Measurements from ENCODE around the gene OR4X1.
"Not testable (repeated sequence)": the region's sequence is repeated elsewhere in the genome, so short reads cannot be mapped to it uniquely, and the experiment has no call there.

Gene OR4X1

DNA sequence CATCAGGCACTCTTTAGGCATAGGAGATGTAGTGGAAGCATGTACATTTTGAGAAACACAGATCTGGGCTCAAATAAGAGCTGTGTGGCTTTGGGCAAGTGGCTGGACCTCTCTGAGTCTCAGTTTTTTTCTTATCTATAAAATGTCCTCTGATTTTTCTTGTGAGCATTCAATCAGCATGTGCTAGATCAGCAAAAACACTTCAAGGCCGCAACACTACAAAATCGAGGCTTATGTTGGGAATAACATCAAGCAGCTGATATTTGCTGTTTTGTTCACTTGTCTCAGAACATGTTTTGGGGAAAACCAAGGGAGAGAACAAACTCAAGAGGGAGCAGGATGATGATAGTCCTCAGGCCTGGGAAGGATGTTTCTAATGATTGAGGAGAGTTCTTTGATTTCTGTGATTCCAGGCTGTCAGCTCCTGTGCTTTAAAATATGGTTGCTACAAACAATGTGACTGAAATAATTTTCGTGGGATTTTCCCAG lies at the start of gene OR4X1:
OR4X1 (plus strand) TSS at position 439 of the 489 bp plus-strand sequence; CDS start at position 439, 0 bp downstream.
- TF ChIP-seq Cebpa-rat (IDR thresholded peaks at IDR 0.05), result no peak
- H3K9ac ChIP-seq, result no peak within 1 kb of the TSS
- H3K36me3 ChIP-seq, result no peaks in the 10 kb centered on the region
- no peaks in the 10 kb centered on the region for H3K27me3 ChIP-seq
- H4K20me1 ChIP-seq, result no peaks in the 10 kb centered on the region
- no peaks in the 10 kb centered on the region for H3K4me1 ChIP-seq
- no peak within 1 kb of the TSS for H3K27ac ChIP-seq
- no peak within 1 kb of the TSS for H3K4me2 ChIP-seq
- no peak within 1 kb of the TSS for H3K4me3 ChIP-seq
- H3K9me3 ChIP-seq, result no peaks in the 10 kb centered on the region

DNA sequence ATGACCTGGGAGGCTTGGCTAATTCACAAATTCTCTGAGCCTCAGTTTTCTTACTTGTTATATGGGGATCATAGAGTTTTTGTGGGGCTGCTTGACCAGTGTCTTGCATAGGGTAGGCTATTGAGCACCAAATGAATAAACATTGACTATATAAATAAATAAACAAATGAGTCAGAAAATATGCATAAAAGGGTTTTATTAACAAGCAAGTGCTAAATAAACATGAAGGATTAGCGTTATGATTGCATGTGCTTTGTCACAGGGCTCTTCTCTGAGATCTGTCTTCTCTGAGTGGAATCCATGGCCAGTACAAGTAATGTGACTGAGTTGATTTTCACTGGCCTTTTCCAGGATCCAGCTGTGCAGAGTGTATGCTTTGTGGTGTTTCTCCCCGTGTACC lies 47.2 kb upstream of the OR4X1 start, which contains the start of gene OR4B1:
OR4B1 (plus strand) TSS at position 301 of the 400 bp plus-strand sequence; CDS start at position 301, 0 bp downstream.
- Histone ChIP-seq H3K27me3 (no peaks in the 10 kb centered on the region), H3K9ac (no peak within 1 kb of the TSS), H3K4me1 (no peaks in the 10 kb centered on the region), H3K4me3 (no peak within 1 kb of the TSS), H3K27ac (no peak within 1 kb of the TSS), H3K36me3 (no peaks in the 10 kb centered on the region), H4K20me1 (no peaks in the 10 kb centered on the region), H3K9me3 (no peaks in the 10 kb centered on the region), H3K4me2 (no peak within 1 kb of the TSS)
- TF ChIP-seq Cebpa-rat (IDR thresholded peaks at IDR 0.05), result no peak

DNA sequence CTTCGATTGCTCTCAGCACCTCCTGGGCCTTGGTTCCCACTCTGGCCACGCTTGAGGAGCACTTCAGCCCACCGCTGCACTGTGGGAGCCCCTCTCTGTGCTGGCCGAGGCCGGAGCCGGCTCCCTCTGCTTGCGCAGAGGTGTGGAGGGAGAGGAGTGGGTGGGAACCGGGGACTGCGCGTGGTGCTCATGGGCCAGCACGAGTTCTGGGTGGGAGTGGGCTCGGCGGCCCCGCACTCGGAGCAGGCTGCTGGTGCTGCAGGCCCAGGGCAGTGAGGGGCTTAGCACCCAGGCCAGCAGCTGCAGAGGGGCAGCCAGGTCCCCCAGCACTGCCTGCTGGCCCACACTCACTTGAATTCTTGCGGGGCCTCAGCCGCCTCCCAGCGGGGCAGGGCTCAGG lies 34.9 kb upstream of the OR4X1 start:
- H3K27me3 ChIP-seq, result no peaks in the 10 kb centered on the region
- no peaks in the 10 kb centered on the region for H3K36me3 ChIP-seq
- no peaks in the 10 kb centered on the region for H3K4me1 ChIP-seq
- no peaks in the 10 kb centered on the region for H4K20me1 ChIP-seq
- peaks cover 21% of the 10 kb centered on the region for H3K9me3 ChIP-seq
- no peak overlapping the region for H3K9ac ChIP-seq
- no peak overlapping the region for H3K27ac ChIP-seq
- no peak overlapping the region for H3K4me3 ChIP-seq
- TF ChIP-seq Cebpa-rat (IDR thresholded peaks at IDR 0.05), result no peak
- H3K4me2 ChIP-seq, result no peak overlapping the region

GRCh38 chr11:48230057-48230456 lies 33.6 kb upstream of the OR4X1 start:
- H3K9ac ChIP-seq, H3K27me3 ChIP-seq, H3K27ac ChIP-seq, H3K4me3 ChIP-seq, H3K4me1 ChIP-seq, H4K20me1 ChIP-seq, H3K36me3 ChIP-seq, H3K4me2 ChIP-seq: not testable (repeated sequence)
- peaks cover 21% of the 10 kb centered on the region for H3K9me3 ChIP-seq

DNA sequence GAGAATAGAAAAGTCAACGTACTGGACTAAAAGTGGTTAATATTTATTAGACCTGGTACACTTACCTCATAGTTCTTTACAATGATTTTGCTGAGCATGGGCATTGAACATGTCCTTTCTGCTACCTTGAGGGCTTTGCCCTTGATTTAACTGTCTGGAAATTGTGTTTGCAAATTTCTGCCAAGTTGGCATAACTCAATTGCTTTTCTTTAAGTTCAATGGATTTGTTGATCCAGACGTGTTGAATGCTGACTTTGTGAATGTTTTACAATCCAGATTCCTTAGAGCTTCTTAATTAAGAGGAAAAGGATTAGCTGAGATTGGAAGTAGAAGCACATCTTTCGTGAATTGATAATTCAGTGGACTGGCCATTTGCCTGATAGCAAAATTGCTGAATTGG lies 25.9 kb upstream of the OR4X1 start:
- Histone ChIP-seq H3K4me2 (no peak overlapping the region), H3K4me1 (no peaks in the 10 kb centered on the region), H3K27me3 (no peaks in the 10 kb centered on the region), H3K9ac (no peak overlapping the region), H4K20me1 (no peaks in the 10 kb centered on the region), H3K27ac (no peak overlapping the region), H3K9me3 (peaks cover 12% of the 10 kb centered on the region), H3K36me3 (no peaks in the 10 kb centered on the region), H3K4me3 (no peak overlapping the region)
- no peak for TF ChIP-seq Cebpa-rat (IDR thresholded peaks at IDR 0.05)

- H3K27ac ChIP-seq, result no peak overlapping the region
- no peaks in the 10 kb centered on the region for H3K9me3 ChIP-seq
- H3K4me2 ChIP-seq, result no peak overlapping the region
- no peaks in the 10 kb centered on the region for H3K27me3 ChIP-seq
- no peak for TF ChIP-seq Cebpa-rat (IDR thresholded peaks at IDR 0.05)
- H3K36me3 ChIP-seq, result no peaks in the 10 kb centered on the region
- H3K4me3 ChIP-seq, result no peak overlapping the region
- no peak overlapping the region for H3K9ac ChIP-seq
- H4K20me1 ChIP-seq, result no peaks in the 10 kb centered on the region
- no peaks in the 10 kb centered on the region for H3K4me1 ChIP-seq
Measured at GRCh38 chr11:48242501-48242900, 21.2 kb upstream of the OR4X1 start.

GRCh38 chr11:48244804-48245203 lies 18.9 kb upstream of the OR4X1 start, which contains the start of gene OR4X2:
OR4X2 (plus strand) TSS chr11:48245104; CDS start chr11:48245104, 0 bp downstream.
- no peak within 1 kb of the TSS for H3K27ac ChIP-seq
- no peak within 1 kb of the TSS for H3K4me3 ChIP-seq
- H3K27me3 ChIP-seq, result no peaks in the 10 kb centered on the region
- H3K9me3 ChIP-seq, result peaks cover 6% of the 10 kb centered on the region
- H3K36me3 ChIP-seq, result no peaks in the 10 kb centered on the region
- H3K4me2 ChIP-seq, result no peak within 1 kb of the TSS
- no peak for TF ChIP-seq Cebpa-rat (IDR thresholded peaks at IDR 0.05)
- H3K4me1 ChIP-seq, result no peaks in the 10 kb centered on the region
- no peaks in the 10 kb centered on the region for H4K20me1 ChIP-seq
- no peak within 1 kb of the TSS for H3K9ac ChIP-seq

- H3K4me2 ChIP-seq, result no peak overlapping the region
- no peak overlapping the region for H3K4me3 ChIP-seq
- H3K27me3 ChIP-seq, result no peaks in the 10 kb centered on the region
- H3K9me3 ChIP-seq, result peaks cover 11% of the 10 kb centered on the region
- no peaks in the 10 kb centered on the region for H3K36me3 ChIP-seq
- no peak for TF ChIP-seq Cebpa-rat (IDR thresholded peaks at IDR 0.05)
- no peaks in the 10 kb centered on the region for H3K4me1 ChIP-seq
- H3K9ac ChIP-seq, result no peak overlapping the region
- no peaks in the 10 kb centered on the region for H4K20me1 ChIP-seq
- H3K27ac ChIP-seq, result no peak overlapping the region
Measured at GRCh38 chr11:48248902-48249301, 14.8 kb upstream of the OR4X1 start.

DNA sequence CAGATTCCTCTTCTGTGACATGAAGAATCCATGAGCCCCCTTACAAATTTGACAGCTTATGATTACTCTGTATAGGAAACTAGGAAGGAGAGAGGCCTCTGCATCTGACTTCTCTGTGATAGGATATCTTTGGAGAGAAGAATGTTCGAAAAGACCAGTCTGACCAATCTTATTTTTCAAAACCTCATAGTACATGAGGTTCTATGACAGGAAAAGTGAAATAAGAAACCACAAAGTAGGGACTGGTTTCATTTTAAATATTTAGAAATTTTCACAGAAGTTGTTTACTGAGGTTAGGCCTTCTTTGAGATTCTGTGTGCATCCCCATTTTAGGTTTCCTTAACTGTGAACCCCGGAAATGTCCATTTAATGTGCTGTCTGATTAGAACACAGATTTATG lies 2.1 kb upstream of the OR4X1 start:
- Histone ChIP-seq H3K27me3 (no peaks in the 10 kb centered on the region), H3K4me1 (no peaks in the 10 kb centered on the region), H3K9me3 (no peaks in the 10 kb centered on the region), H3K4me3 (no peak overlapping the region), H3K36me3 (no peaks in the 10 kb centered on the region), H3K27ac (no peak overlapping the region), H4K20me1 (no peaks in the 10 kb centered on the region), H3K4me2 (no peak overlapping the region), H3K9ac (no peak overlapping the region)
- TF ChIP-seq Cebpa-rat (IDR thresholded peaks at IDR 0.05), result no peak

DNA sequence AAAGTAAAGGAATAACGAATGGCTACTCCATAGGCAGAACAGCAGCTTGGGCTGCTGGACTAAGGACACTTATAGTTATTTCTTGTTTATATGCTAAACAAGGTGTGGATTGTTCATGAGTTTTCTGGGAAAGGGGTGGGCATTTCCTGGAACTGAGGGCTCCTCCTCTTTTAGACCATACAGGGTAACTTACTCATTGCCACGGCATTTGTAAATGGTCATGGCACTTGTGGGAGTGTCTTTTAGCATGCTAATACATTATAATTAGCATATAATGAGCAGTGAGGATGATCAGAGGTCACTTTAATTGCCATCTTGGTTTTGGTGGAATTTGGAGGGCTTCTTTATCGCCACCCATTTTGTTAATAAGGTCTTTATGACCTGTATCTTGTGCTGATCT lies 7.0 kb downstream of the OR4X1 start:
- H3K27me3 ChIP-seq, result no peaks in the 10 kb centered on the region
- H3K4me3 ChIP-seq, result no peak overlapping the region
- H3K9ac ChIP-seq, result no peak overlapping the region
- no peaks in the 10 kb centered on the region for H4K20me1 ChIP-seq
- no peak overlapping the region for H3K27ac ChIP-seq
- no peak for TF ChIP-seq Cebpa-rat (IDR thresholded peaks at IDR 0.05)
- H3K36me3 ChIP-seq, result no peaks in the 10 kb centered on the region
- no peaks in the 10 kb centered on the region for H3K9me3 ChIP-seq
- H3K4me2 ChIP-seq, result no peak overlapping the region
- H3K4me1 ChIP-seq, result no peaks in the 10 kb centered on the region

- Histone ChIP-seq H3K36me3 (no peaks in the 10 kb centered on the region), H3K9me3 (no peaks in the 10 kb centered on the region)
- TF ChIP-seq Cebpa-rat (IDR thresholded peaks at IDR 0.05), result no peak
Measured at GRCh38 chr11:48272606-48273005, 8.9 kb downstream of the OR4X1 start.

More at GRCh38 chr11:48272606-48273005, 8.9 kb downstream of the OR4X1 start:
- Histone ChIP-seq H4K20me1 (no peaks in the 10 kb centered on the region), H3K27ac (no peak overlapping the region), H3K9ac (no peak overlapping the region), H3K4me3 (no peak overlapping the region), H3K27me3 (no peaks in the 10 kb centered on the region), H3K4me1 (no peaks in the 10 kb centered on the region), H3K4me2 (no peak overlapping the region)

Data from BLaER1 (cell line).